Activated CD8-positive, alpha-beta memory T cell treated with anti-CD3 and anti-CD28 coated beads, Interleukin-2, amount 10 ng/mL, durations not matched to agents 7 days and 5 days (primary cell): ENCODE measurements around the gene GRK6. TPM values are rescaled to one million over a fixed set of nuclear protein-coding genes. Genes with fewer than 3 reads are reported as not detected.

Source experiments
- ATAC-seq: fragments of 150-1000 bp; cut with Tn5 transposase; one replicate; pipeline ENCODE4 v1.10.0; 2021; ENCODE audit warnings: moderate library complexity
- CTCF ChIA-PET: fragments of 350-600 bp; sonication (Branson Sonifier 250); formaldehyde crosslinking; loops from one replicate; lab custom pipeline; 2021; ENCODE audit warnings: antibody characterized with exemption; lab: Charles Lee
- DNase-seq: peaks from one replicate; pipeline ENCODE4 v3.0.0-alpha.2; 2020
- H3K27ac Mint-ChIP-seq: one replicate; pipeline ENCODE4 v1.8.0; 2021; ENCODE audit warnings: mild to moderate bottlenecking, mixed read lengths
- H3K27me3 Mint-ChIP-seq: one replicate; pipeline ENCODE4 v1.8.0; 2021; ENCODE audit warnings: mixed read lengths
- H3K36me3 Mint-ChIP-seq: one replicate; pipeline ENCODE4 v1.8.0; 2021; ENCODE audit warnings: mild to moderate bottlenecking, mixed read lengths
- H3K4me1 Mint-ChIP-seq: one replicate; pipeline ENCODE4 v1.8.0; 2021; ENCODE audit warnings: mixed read lengths
- H3K4me3 Mint-ChIP-seq: one replicate; pipeline ENCODE4 v1.8.0; 2021; ENCODE audit warnings: mild to moderate bottlenecking, moderate library complexity, mixed read lengths
- H3K9me3 Mint-ChIP-seq: one replicate; pipeline ENCODE4 v1.8.0; 2022; ENCODE audit warnings: low read depth, mixed read lengths
- total RNA-seq, 2 experiments: library from RNA; stranded (reverse); gene quantifications; one replicate each; pipeline ENCODE4 v1.2.3, GENCODE V29; 2021

The GRK6 gene
- total RNA-seq, 2 experiments from 2014 or later: 112 to 159 TPM

- no peaks in the 10 kb centered on the region for H3K9me3 Mint-ChIP-seq
- peaks cover 6% of the 10 kb centered on the region for H3K36me3 Mint-ChIP-seq
- H3K27me3 Mint-ChIP-seq: peaks cover 5% of the 10 kb centered on the region
- no peak overlapping the region for H3K4me3 Mint-ChIP-seq
- DNase-seq (no peak), ATAC-seq (no peak)
- peaks cover 22% of the 10 kb centered on the region for H3K4me1 Mint-ChIP-seq
- CTCF ChIA-PET: interaction anchor here (1.0 to 25.5 kb wide), 20 partner anchors 9 to 343 kb away, joined by 3 to 717 read pairs (median 8); partner anchors contain the start of genes DBN1, DOK3, F12 and LMAN2
- H3K27ac Mint-ChIP-seq: peak overlapping the region; percentile 85
Measured at GRCh38 chr5:177456591-177456964, 30.1 kb downstream of the GRK6 start.

- Mint-ChIP-seq H3K27ac (peak overlapping the region; percentile 71), H3K27me3 (peaks cover 5% of the 10 kb centered on the region), H3K4me3 (no peak overlapping the region), H3K9me3 (no peaks in the 10 kb centered on the region), H3K36me3 (peaks cover 7% of the 10 kb centered on the region), H3K4me1 (peaks cover 29% of the 10 kb centered on the region)
- ATAC-seq (peak; percentile 21), DNase-seq (peak; percentile 81)
- CTCF ChIA-PET: interaction anchor here (0.6 to 25.5 kb wide), 26 partner anchors 9 to 344 kb away, joined by 3 to 717 read pairs (median 6); partner anchors contain the start of genes DBN1, DOK3, F12 and LMAN2
Measured at GRCh38 chr5:177456976-177457851, 30.7 kb downstream of the GRK6 start.

GRCh38 chr5:177457852-177458681 is 31.6 kb downstream of the GRK6 start:
- CTCF ChIA-PET: interaction anchor here (0.6 to 25.5 kb wide), 20 partner anchors 8 to 344 kb away, joined by 3 to 717 read pairs (median 9); partner anchors contain the start of genes DBN1, F12, MXD3 and PDLIM7
- Mint-ChIP-seq H3K4me1 (peaks cover 37% of the 10 kb centered on the region), H3K27me3 (peaks cover 4% of the 10 kb centered on the region), H3K27ac (no peak overlapping the region), H3K4me3 (no peak overlapping the region), H3K36me3 (peaks cover 7% of the 10 kb centered on the region), H3K9me3 (no peaks in the 10 kb centered on the region)
- DNase-seq (no peak), ATAC-seq (no peak)

GRCh38 chr5:177458912-177459350 is 32.5 kb downstream of the GRK6 start:
- H3K27ac Mint-ChIP-seq: no peak overlapping the region
- no peak for ATAC-seq

DNA sequence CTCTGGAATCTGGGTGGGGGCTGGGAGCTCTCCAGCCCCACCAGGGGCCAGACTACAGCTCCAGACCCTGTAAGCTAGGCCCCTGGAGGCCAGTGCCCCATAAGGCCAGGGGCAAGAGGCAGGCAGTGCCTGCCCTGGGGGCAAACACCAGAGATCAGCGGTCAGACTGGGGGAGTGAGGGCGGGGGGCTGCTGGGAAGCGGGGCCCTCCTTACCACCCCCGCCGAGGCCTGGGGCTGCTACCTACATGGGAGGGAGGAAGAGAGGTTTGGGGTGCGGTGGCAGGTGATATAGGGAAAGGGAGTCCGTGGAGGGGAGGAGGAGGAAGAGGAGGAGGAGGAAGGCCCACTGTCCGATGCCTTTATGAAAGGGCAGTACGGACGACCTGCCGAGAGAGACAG is 32.9 kb downstream of the GRK6 start:
- Mint-ChIP-seq H3K27me3 (no peaks in the 10 kb centered on the region), H3K9me3 (no peaks in the 10 kb centered on the region), H3K4me3 (no peak overlapping the region), H3K27ac (no peak overlapping the region), H3K4me1 (peaks cover 35% of the 10 kb centered on the region), H3K36me3 (peaks cover 7% of the 10 kb centered on the region)
- ATAC-seq (no peak), DNase-seq (no peak)
- CTCF ChIA-PET: interaction anchor here (0.6 to 25.5 kb wide), 8 partner anchors 13 to 88 kb away, joined by 3 to 717 read pairs (median 24); partner anchors contain the start of genes DBN1, F12, PDLIM7 and PFN3

More at GRCh38 chr5:177458912-177459350, 32.5 kb downstream of the GRK6 start:
- no peak for DNase-seq
- peaks cover 7% of the 10 kb centered on the region for H3K36me3 Mint-ChIP-seq
- peaks cover 37% of the 10 kb centered on the region for H3K4me1 Mint-ChIP-seq
- no peaks in the 10 kb centered on the region for H3K9me3 Mint-ChIP-seq
- CTCF ChIA-PET: interaction anchor here (0.6 to 25.5 kb wide), 7 partner anchors 14 to 88 kb away, joined by 3 to 717 read pairs (median 35); partner anchors contain the start of genes DBN1, F12, PDLIM7 and PFN3
- H3K4me3 Mint-ChIP-seq: no peak overlapping the region
- H3K27me3 Mint-ChIP-seq: no peaks in the 10 kb centered on the region

GRCh38 chr5:177459819-177460628 is 33.5 kb downstream of the GRK6 start:
- Mint-ChIP-seq H3K4me1 (peaks cover 36% of the 10 kb centered on the region), H3K27me3 (no peaks in the 10 kb centered on the region), H3K27ac (no peak overlapping the region), H3K9me3 (no peaks in the 10 kb centered on the region), H3K36me3 (peaks cover 7% of the 10 kb centered on the region), H3K4me3 (no peak overlapping the region)
- ATAC-seq (no peak), DNase-seq (no peak)
- CTCF ChIA-PET: interaction anchor here (0.7 to 25.5 kb wide), 7 partner anchors 13 to 503 kb away, joined by 3 to 717 read pairs (median 35); partner anchors contain the start of genes DBN1, F12, PDLIM7 and PFN3

DNA sequence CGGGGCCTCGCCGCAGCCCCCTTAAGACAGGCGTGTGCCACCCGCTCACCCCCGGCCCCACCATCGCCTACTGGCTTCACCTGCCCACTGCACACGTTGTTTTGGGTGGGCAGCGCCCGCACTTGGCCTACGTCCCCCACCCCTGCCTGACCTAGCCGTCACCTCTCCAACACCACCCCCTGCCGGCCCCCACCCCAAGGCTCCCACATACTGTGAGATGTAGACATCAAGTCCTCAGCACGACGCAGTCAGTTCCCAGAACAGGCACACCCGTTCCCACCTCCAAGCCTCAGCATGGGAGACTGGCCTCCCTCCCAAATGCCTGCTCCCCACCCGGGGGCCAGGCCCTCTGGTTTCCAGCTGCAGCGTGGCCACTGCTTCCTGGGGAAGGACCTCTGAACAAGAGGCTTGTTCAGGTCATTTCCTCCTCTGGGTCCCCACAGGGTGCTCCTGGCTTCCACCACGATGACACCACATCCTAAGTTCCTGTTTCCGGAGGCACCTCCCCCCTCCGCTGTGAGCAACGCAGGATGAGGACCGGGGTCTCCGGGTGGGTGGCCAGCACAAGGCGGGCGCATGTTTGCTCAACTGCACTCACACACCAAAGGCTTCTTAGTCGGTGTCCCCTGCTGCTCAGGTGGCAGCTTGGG is 35.7 kb downstream of the GRK6 start:
- no peaks in the 10 kb centered on the region for H3K9me3 Mint-ChIP-seq
- ATAC-seq: peak; percentile 17
- peaks cover 32% of the 10 kb centered on the region for H3K4me1 Mint-ChIP-seq
- H3K36me3 Mint-ChIP-seq: peaks cover 21% of the 10 kb centered on the region
- DNase-seq: peak; percentile 59
- CTCF ChIA-PET: interaction anchor here (0.9 to 13.4 kb wide), 5 partner anchors 10 to 59 kb away, joined by 3 to 193 read pairs (median 9); partner anchors contain the start of gene PDLIM7
- H3K27me3 Mint-ChIP-seq: no peaks in the 10 kb centered on the region
- H3K4me3 Mint-ChIP-seq: no peak overlapping the region
- H3K27ac Mint-ChIP-seq: peak overlapping the region; percentile 84

- H3K36me3 Mint-ChIP-seq: peaks cover 23% of the 10 kb centered on the region
Measured at GRCh38 chr5:177465044-177465443, 38.6 kb downstream of the GRK6 start.

GRCh38 chr5:177466861-177467260 is 40.4 kb downstream of the GRK6 start:
- Mint-ChIP-seq H3K36me3 (peaks cover 19% of the 10 kb centered on the region), H3K4me1 (peaks cover 43% of the 10 kb centered on the region), H3K27ac (no peak overlapping the region), H3K9me3 (no peaks in the 10 kb centered on the region), H3K27me3 (no peaks in the 10 kb centered on the region), H3K4me3 (no peak overlapping the region)
- ATAC-seq: no peak
- CTCF ChIA-PET: interaction anchor here (1.1 to 2.6 kb wide), 5 partner anchors 10 to 76 kb away, joined by 3 to 16 read pairs (median 6); no protein-coding TSS in a partner anchor
- no peak for DNase-seq

More at GRCh38 chr5:177465044-177465443, 38.6 kb downstream of the GRK6 start:
- Mint-ChIP-seq H3K27me3 (no peaks in the 10 kb centered on the region), H3K4me3 (no peak overlapping the region), H3K4me1 (peaks cover 32% of the 10 kb centered on the region), H3K27ac (no peak overlapping the region), H3K9me3 (no peaks in the 10 kb centered on the region)
- no peak for DNase-seq
- ATAC-seq: no peak
- CTCF ChIA-PET: interaction anchor here (1.1 to 2.6 kb wide), 4 partner anchors 8 to 76 kb away, joined by 4 to 16 read pairs (median 9); no protein-coding TSS in a partner anchor

GRCh38 chr5:177467436-177467835 is 41.0 kb downstream of the GRK6 start:
- CTCF ChIA-PET: interaction anchor here (1.1 to 6.2 kb wide), 2 partner anchors 13 to 77 kb away, joined by 4 to 53 read pairs; no protein-coding TSS in a partner anchor
- H3K27me3 Mint-ChIP-seq: no peaks in the 10 kb centered on the region
- ATAC-seq (no peak), DNase-seq (no peak)
- H3K4me1 Mint-ChIP-seq: peaks cover 41% of the 10 kb centered on the region
- no peaks in the 10 kb centered on the region for H3K9me3 Mint-ChIP-seq
- H3K4me3 Mint-ChIP-seq: no peak overlapping the region
- H3K27ac Mint-ChIP-seq: no peak overlapping the region
- peaks cover 19% of the 10 kb centered on the region for H3K36me3 Mint-ChIP-seq

GRCh38 chr5:177468329-177468684 is 41.8 kb downstream of the GRK6 start:
- ATAC-seq (no peak), DNase-seq (no peak)
- no peaks in the 10 kb centered on the region for H3K27me3 Mint-ChIP-seq
- peak overlapping the region; percentile 18 for H3K27ac Mint-ChIP-seq
- no peak overlapping the region for H3K4me3 Mint-ChIP-seq
- CTCF ChIA-PET: interaction anchor here (2.2 to 9.1 kb wide), 3 partner anchors 11 to 30 kb away, joined by 9 to 136 read pairs (median 53); partner anchors contain the start of gene PDLIM7
- peaks cover 19% of the 10 kb centered on the region for H3K36me3 Mint-ChIP-seq
- H3K4me1 Mint-ChIP-seq: peaks cover 32% of the 10 kb centered on the region
- H3K9me3 Mint-ChIP-seq: no peaks in the 10 kb centered on the region
